Caco-2 (cell line): ENCODE results near the gene VTI1A. TPM values are rescaled to one million over a fixed set of nuclear protein-coding genes. Genes with fewer than 3 reads are reported as not detected.
A peak's percentile ranks its signal among the peaks of the same experiment; 100 is the strongest.

Experiments
- BruUV-seq: library from RNA; stranded (reverse); fragments of 400-500 nt; replicated peaks from 2 replicates; lab custom pipeline; 2021; lab: Mats Ljungman, UMichigan
- CTCF ChIA-PET: fragments of 300-600 bp; sonication (Branson Sonifier 250); formaldehyde crosslinking; loops from one replicate; lab custom pipeline; 2022; ENCODE audit warnings: antibody characterized with exemption; lab: Charles Lee
- POLR2A ChIA-PET: fragments of 300-600 bp; sonication (Branson Sonifier 250); formaldehyde crosslinking; loops from one replicate; lab custom pipeline; 2022; ENCODE audit warnings: antibody characterized with exemption; lab: Charles Lee
- DNase-seq, 2 experiments: peaks; one replicate each; pipeline versions ENCODE4 v3.0.0 to v3.0.0-alpha.2; 2020 to 2022
- H3K27me3 ChIP-seq: replicated peaks from 2 replicates; pipeline ENCODE4 v1.6.0; 2011; ENCODE audit warnings: low read length; ENCODE audit not compliant: control insufficient read depth, insufficient read depth
- H3K36me3 ChIP-seq: 2 replicates; pipeline ENCODE4 v1.5.1; 2011; ENCODE audit warnings: low read length; ENCODE audit not compliant: control insufficient read depth, insufficient read depth
- H3K4me1 ChIP-seq: fragments of 250-450 bp; sonication (Bioruptor Pico); 2 replicates; pipeline ENCODE4 v1.5.1; 2020; ENCODE audit warnings: mild to moderate bottlenecking
- H3K4me3 ChIP-seq: 2 replicates; pipeline ENCODE4 v1.5.1; 2011; ENCODE audit warnings: low read depth, mild to moderate bottlenecking, control low read depth, low read length
- H3K9me3 ChIP-seq: fragments of 250-450 bp; sonication (Bioruptor Pico); 2 replicates; pipeline ENCODE4 v1.5.1; 2020; ENCODE audit warnings: mild to moderate bottlenecking, moderate library complexity
- H3K27ac Mint-ChIP-seq: one replicate; pipeline ENCODE4 v1.8.0; 2022; ENCODE audit warnings: mixed read lengths; ENCODE audit not compliant: unreplicated experiment
- H3K27me3 Mint-ChIP-seq: one replicate; pipeline ENCODE4 v1.8.0; 2022; ENCODE audit warnings: mixed read lengths; ENCODE audit not compliant: insufficient read depth, unreplicated experiment
- H3K36me3 Mint-ChIP-seq: one replicate; pipeline ENCODE4 v1.8.0; 2022; ENCODE audit warnings: mild to moderate bottlenecking, mixed read lengths; ENCODE audit not compliant: insufficient read depth, unreplicated experiment
- H3K4me1 Mint-ChIP-seq: one replicate; pipeline ENCODE4 v1.8.0; 2022; ENCODE audit warnings: low read depth, mixed read lengths; ENCODE audit not compliant: unreplicated experiment
- H3K4me3 Mint-ChIP-seq: one replicate; pipeline ENCODE4 v1.8.0; 2022; ENCODE audit warnings: mild to moderate bottlenecking, moderate library complexity, mixed read lengths; ENCODE audit not compliant: unreplicated experiment
- H3K9me3 Mint-ChIP-seq: one replicate; pipeline ENCODE4 v1.8.0; 2022; ENCODE audit warnings: mixed read lengths; ENCODE audit not compliant: unreplicated experiment
- CTCF ChIP-seq, 2 experiments: fragments of 200-600 bp in 1 of 2; IDR thresholded peaks; 1 replicate in 1 of 2; 2 replicates in 1 of 2; pipeline versions ENCODE4 v1.5.1 to v1.8.0; 2011 to 2022; ENCODE audit warnings: antibody characterized with exemption in 1 of 2, control low read depth in 1 of 2, inconsistent platforms in 1 of 2, low read depth in 1 of 2, low read length in 1 of 2, mild to moderate bottlenecking in 1 of 2, moderate library complexity in 1 of 2; ENCODE audit not compliant: insufficient read depth in 1 of 2, severe bottlenecking in 1 of 2, unreplicated experiment in 1 of 2
- intact Hi-C: fragments of 100-400 bp; cut with micrococcal nuclease; formaldehyde crosslinking; loops from one replicate; pipeline ENCODE4 v1.10.0; 2022; ENCODE audit not compliant: unreplicated experiment
- total RNA-seq: library from RNA; stranded (reverse); gene quantifications from 2 replicates; pipeline ENCODE4 v1.2.3, GENCODE V29; 2022

VTI1A gene
- total RNA-seq, 1 experiment from 2014 or later, result 45.6 TPM

- Mint-ChIP-seq H3K27me3 (no peaks in the 10 kb centered on the region), H3K36me3 (no peaks in the 10 kb centered on the region), H3K27ac (no peak overlapping the region), H3K4me3 (no peak overlapping the region), H3K4me1 (peaks cover 20% of the 10 kb centered on the region), H3K9me3 (peaks cover 6% of the 10 kb centered on the region)
- H3K9me3 ChIP-seq, result no peaks in the 10 kb centered on the region
- ChIA-PET POLR2A (no interaction called here), CTCF (no interaction called here)
- intact Hi-C loops, result no loop called here
- TF ChIP-seq CTCF (IDR thresholded peaks at IDR 0.05; ENCODE audit: insufficient read depth in 1 of 2, low read depth in 1 of 2, low read length in 1 of 2, severe bottlenecking in 1 of 2, unreplicated experiment in 1 of 2), result no peak
- no peaks in the 10 kb centered on the region for H3K36me3 ChIP-seq
- H3K27me3 ChIP-seq, result no peaks in the 10 kb centered on the region
- no peak overlapping the region for H3K4me3 ChIP-seq
- no peak for DNase-seq
- no peaks in the 10 kb centered on the region for H3K4me1 ChIP-seq
- no TSS peak for BruUV-seq
These were observed 192.3 kb downstream of the VTI1A start for GRCh38 chr10:112639298-112639697.

GRCh38 chr10:112640638-112641037 is 193.6 kb downstream of the VTI1A start:
- DNase-seq, result no peak
- no TSS peak for BruUV-seq
- no peaks in the 10 kb centered on the region for H3K4me1 ChIP-seq
- ChIA-PET POLR2A (no interaction called here), CTCF (no interaction called here)
- no peak overlapping the region for H3K4me3 ChIP-seq
- Mint-ChIP-seq H3K9me3 (no peaks in the 10 kb centered on the region), H3K4me3 (no peak overlapping the region), H3K27me3 (no peaks in the 10 kb centered on the region), H3K36me3 (no peaks in the 10 kb centered on the region), H3K4me1 (peaks cover 6% of the 10 kb centered on the region), H3K27ac (no peak overlapping the region)
- no peak for TF ChIP-seq CTCF (IDR thresholded peaks at IDR 0.05; ENCODE audit: insufficient read depth in 1 of 2, low read depth in 1 of 2, low read length in 1 of 2, severe bottlenecking in 1 of 2, unreplicated experiment in 1 of 2)
- H3K9me3 ChIP-seq, result no peaks in the 10 kb centered on the region
- no peaks in the 10 kb centered on the region for H3K36me3 ChIP-seq
- no peaks in the 10 kb centered on the region for H3K27me3 ChIP-seq
- intact Hi-C loops, result no loop called here

- Histone ChIP-seq H3K36me3 (no peaks in the 10 kb centered on the region), H3K27me3 (no peaks in the 10 kb centered on the region), H3K4me3 (no peak overlapping the region), H3K9me3 (no peaks in the 10 kb centered on the region), H3K4me1 (no peaks in the 10 kb centered on the region)
- no peak for TF ChIP-seq CTCF (IDR thresholded peaks at IDR 0.05; ENCODE audit: insufficient read depth in 1 of 2, low read depth in 1 of 2, low read length in 1 of 2, severe bottlenecking in 1 of 2, unreplicated experiment in 1 of 2)
- Mint-ChIP-seq H3K36me3 (no peaks in the 10 kb centered on the region), H3K9me3 (no peaks in the 10 kb centered on the region), H3K4me3 (no peak overlapping the region), H3K27ac (no peak overlapping the region), H3K4me1 (no peaks in the 10 kb centered on the region), H3K27me3 (no peaks in the 10 kb centered on the region)
- POLR2A ChIA-PET, result no interaction called here
- no TSS peak for BruUV-seq
- peak in 1 of 2 experiments; percentile 24 for DNase-seq
- intact Hi-C loops, result no loop called here
- CTCF ChIA-PET, result interaction anchor here (0.7 kb wide), 1 partner anchor 1569 kb away, joined by 4 read pairs; no protein-coding TSS in a partner anchor
These were observed 196.7 kb downstream of the VTI1A start for GRCh38 chr10:112643600-112644264.
